IPS-18a (cell line): ENCODE results near the gene BICRAL.
"Not testable (repeated sequence)": the region's sequence is repeated elsewhere in the genome, so short reads cannot be mapped to it uniquely, and the experiment has no call there.

Source experiments
- H3K27ac ChIP-seq: one replicate; pipeline ENCODE4 v1.5.1; 2013; ENCODE audit warnings: low read length
- H3K27me3 ChIP-seq: one replicate; pipeline ENCODE4 v1.6.1; 2013; ENCODE audit warnings: mild to moderate bottlenecking, low read length; ENCODE audit not compliant: control insufficient read depth, insufficient read depth
- H3K36me3 ChIP-seq: one replicate; pipeline ENCODE4 v1.6.1; 2013; ENCODE audit warnings: low read depth, low read length; ENCODE audit not compliant: control insufficient read depth
- H3K4me1 ChIP-seq: one replicate; pipeline ENCODE4 v1.6.1; 2013; ENCODE audit warnings: low read depth, low read length; ENCODE audit not compliant: control insufficient read depth
- H3K4me3 ChIP-seq: one replicate; pipeline ENCODE4 v1.5.1; 2013; ENCODE audit warnings: low read length
- H3K9ac ChIP-seq: one replicate; pipeline ENCODE4 v1.6.1; 2013; ENCODE audit warnings: mild to moderate bottlenecking, low read length, moderate library complexity
- H3K9me3 ChIP-seq: one replicate; pipeline ENCODE4 v1.6.1; 2013; ENCODE audit warnings: low read depth, low read length; ENCODE audit not compliant: control insufficient read depth

BICRAL gene

DNA sequence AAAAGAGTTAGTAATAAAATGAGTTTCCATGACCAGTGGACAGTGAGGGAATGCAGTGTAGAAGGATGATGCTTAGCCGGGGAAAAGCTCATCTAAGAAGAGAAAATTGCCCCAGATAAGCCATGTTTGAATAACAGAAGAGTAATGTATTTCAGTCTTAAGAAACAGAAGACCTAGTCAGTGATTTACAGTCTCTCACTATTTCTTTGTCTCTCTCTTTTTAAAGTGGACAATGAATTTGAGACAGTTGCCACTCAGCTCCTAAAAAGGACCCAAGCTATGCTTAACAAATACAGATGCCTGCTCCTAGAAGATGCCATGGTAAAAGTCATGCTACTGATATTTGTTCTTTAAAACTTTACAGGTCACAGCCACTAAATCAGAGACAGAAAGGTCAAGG, 78.2 kb downstream of the BICRAL start:
- no peaks in the 10 kb centered on the region for H3K9me3 ChIP-seq
- no peak overlapping the region for H3K4me3 ChIP-seq
- H3K4me1 ChIP-seq, result no peaks in the 10 kb centered on the region
- H3K27ac ChIP-seq, result no peak overlapping the region
- peaks cover 46% of the 10 kb centered on the region for H3K36me3 ChIP-seq
- H3K27me3 ChIP-seq, result no peaks in the 10 kb centered on the region
- H3K9ac ChIP-seq, result no peak overlapping the region

DNA sequence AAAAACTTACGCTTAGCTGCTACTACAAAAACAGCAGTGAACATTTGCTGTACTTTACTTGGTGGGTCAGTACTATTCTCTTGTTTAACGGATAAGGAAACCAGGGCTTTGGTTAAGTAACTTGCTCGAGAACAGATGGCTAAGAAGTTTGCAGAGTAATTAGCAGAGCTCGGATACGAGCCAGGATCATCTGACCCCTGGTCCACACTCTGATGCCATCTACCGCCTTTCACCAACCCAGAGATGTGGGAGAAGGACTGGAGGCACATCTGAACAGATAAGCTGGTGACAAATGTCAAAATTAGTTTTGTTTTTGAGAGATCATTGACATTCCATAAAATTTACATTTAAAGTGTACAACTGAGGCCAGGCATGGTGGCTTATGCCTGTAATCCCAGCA, 78.6 kb downstream of the BICRAL start:
- H3K27ac ChIP-seq, result no peak overlapping the region
- H3K9me3 ChIP-seq, result no peaks in the 10 kb centered on the region
- H3K4me1 ChIP-seq, result no peaks in the 10 kb centered on the region
- no peak overlapping the region for H3K4me3 ChIP-seq
- H3K36me3 ChIP-seq, result peaks cover 45% of the 10 kb centered on the region
- no peaks in the 10 kb centered on the region for H3K27me3 ChIP-seq
- H3K9ac ChIP-seq, result no peak overlapping the region

DNA sequence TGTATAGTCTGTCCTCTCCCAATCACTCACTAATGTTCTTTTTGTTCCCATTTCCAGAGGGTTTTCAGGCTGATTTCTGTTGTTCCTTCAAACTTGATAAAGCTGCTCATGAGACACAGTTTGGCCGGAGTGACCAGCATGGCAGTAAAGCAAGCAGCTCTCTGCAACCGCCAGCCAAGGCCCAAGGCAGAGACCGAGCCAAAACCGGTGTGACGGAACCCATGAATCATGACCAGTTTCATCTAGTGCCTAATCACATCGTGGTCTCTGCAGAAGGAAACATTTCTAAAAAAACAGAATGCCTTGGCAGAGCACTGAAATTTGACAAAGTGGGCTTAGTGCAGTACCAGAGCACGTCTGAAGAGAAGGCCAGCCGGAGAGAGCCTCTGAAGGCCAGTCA, 82.8 kb downstream of the BICRAL start:
- Histone ChIP-seq H3K9me3 (no peaks in the 10 kb centered on the region), H3K27me3 (no peaks in the 10 kb centered on the region), H3K9ac (no peak overlapping the region), H3K27ac (no peak overlapping the region), H3K36me3 (peaks cover 32% of the 10 kb centered on the region), H3K4me1 (no peaks in the 10 kb centered on the region), H3K4me3 (no peak overlapping the region)

DNA sequence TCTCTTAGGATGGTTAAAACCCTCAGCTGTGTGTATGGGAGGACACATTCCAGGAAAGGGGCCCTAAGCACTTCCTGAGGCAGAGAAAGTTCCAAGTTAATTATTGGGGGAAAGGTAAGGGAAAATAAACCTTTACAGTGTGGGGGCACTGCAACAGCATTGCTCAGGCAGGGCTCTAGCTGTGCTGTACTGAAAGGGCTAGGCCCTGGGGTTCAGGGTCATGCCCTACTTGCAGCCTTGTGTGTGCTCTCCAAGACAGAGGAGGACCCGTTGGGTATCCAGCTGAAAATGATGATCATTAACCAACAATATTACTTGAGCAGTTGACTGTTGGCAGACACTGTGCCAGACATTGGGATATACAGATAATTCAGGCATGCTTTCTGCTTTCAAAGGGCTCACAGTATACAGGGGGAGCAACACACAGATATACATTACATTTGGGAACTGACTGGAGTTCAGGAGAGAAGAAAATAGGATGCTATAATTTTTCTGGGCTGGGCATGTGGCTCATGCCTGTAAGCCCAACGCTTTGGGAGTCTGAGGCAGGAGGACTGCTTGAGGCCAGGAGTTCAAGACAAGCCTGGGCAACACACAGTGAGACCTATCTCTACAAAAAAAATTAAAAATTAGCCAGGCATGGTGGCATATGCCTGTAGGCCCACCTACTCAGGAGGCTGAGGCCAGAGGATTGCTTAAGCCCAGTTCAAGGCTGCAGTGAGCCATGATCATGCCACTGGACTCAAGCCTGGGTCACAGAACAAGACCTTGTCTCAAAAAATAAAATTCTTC, 88.5 kb downstream of the BICRAL start:
- Histone ChIP-seq H3K27ac (no peak overlapping the region), H3K27me3 (no peaks in the 10 kb centered on the region), H3K9me3 (no peaks in the 10 kb centered on the region), H3K4me1 (no peaks in the 10 kb centered on the region), H3K4me3 (no peak overlapping the region), H3K36me3 (peaks cover 3% of the 10 kb centered on the region), H3K9ac (no peak overlapping the region)

DNA sequence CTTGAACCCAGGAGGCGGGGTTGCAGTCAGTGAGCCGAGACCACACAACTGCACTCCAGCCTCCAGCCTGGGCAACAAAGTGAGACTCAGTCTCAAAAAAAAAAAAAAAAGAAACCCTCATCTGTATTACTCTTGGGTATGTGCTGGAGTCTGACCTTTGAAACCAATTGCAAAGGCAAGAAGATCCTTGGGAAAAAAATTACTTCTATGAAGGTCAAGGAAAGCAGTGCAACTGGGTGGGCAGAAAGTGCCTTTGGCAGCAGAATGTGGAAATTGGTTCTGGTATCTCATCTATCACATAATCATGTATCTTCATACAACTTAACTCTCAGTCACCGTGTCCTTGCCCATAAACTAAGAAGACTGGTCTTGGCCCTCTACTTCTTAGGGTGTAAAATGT, 89.9 kb downstream of the BICRAL start:
- Histone ChIP-seq H3K27ac (no peak overlapping the region), H3K27me3 (no peaks in the 10 kb centered on the region), H3K36me3 (peaks cover 1% of the 10 kb centered on the region), H3K4me1 (no peaks in the 10 kb centered on the region), H3K9ac (no peak overlapping the region), H3K9me3 (no peaks in the 10 kb centered on the region), H3K4me3 (no peak overlapping the region)

DNA sequence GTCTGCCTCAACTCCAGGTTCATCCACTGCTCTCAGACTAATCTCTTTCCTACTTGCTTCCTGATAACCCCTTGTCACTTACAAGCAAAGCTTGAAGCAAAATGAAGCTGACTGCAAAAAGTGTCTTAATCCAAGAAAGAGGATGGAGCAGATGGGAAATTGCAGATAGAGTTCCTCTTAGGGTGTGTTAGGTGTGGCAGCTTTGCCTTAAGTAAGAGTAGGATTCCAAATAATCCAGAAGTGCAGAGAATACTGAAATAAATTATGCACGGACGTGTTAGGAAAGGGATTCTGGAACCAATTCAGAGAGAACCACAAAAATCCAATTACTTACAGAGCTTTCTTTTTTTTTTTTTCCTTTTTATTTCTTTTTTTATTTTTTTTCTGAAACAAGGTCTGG, 91.5 kb downstream of the BICRAL start:
- H3K9ac ChIP-seq, result no peak overlapping the region
- H3K27ac ChIP-seq, result no peak overlapping the region
- H3K36me3 ChIP-seq, result no peaks in the 10 kb centered on the region
- H3K4me1 ChIP-seq, result no peaks in the 10 kb centered on the region
- no peaks in the 10 kb centered on the region for H3K9me3 ChIP-seq
- no peak overlapping the region for H3K4me3 ChIP-seq
- no peaks in the 10 kb centered on the region for H3K27me3 ChIP-seq

DNA sequence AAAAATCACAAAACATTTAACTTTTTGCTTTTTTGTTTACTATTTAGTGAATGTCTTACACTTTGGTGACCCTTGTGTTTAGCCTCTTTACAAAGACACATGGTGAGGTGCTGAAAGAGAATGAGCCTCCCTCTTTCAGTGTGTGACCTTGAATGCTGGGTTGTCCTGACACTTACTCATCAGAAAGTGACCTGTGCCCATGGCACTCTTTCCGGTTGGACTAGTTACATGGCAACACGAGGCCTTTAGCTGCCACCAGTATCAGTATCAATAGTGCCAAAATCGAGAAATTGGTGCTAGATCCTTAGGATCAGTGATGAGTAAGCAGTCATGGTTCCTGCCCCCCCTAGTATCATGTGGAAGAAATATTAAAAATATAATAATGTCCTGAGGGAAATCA, 95.8 kb downstream of the BICRAL start:
- no peaks in the 10 kb centered on the region for H3K4me1 ChIP-seq
- no peaks in the 10 kb centered on the region for H3K9me3 ChIP-seq
- no peaks in the 10 kb centered on the region for H3K36me3 ChIP-seq
- no peak overlapping the region for H3K27ac ChIP-seq
- no peaks in the 10 kb centered on the region for H3K27me3 ChIP-seq
- no peak overlapping the region for H3K9ac ChIP-seq
- H3K4me3 ChIP-seq, result no peak overlapping the region

DNA sequence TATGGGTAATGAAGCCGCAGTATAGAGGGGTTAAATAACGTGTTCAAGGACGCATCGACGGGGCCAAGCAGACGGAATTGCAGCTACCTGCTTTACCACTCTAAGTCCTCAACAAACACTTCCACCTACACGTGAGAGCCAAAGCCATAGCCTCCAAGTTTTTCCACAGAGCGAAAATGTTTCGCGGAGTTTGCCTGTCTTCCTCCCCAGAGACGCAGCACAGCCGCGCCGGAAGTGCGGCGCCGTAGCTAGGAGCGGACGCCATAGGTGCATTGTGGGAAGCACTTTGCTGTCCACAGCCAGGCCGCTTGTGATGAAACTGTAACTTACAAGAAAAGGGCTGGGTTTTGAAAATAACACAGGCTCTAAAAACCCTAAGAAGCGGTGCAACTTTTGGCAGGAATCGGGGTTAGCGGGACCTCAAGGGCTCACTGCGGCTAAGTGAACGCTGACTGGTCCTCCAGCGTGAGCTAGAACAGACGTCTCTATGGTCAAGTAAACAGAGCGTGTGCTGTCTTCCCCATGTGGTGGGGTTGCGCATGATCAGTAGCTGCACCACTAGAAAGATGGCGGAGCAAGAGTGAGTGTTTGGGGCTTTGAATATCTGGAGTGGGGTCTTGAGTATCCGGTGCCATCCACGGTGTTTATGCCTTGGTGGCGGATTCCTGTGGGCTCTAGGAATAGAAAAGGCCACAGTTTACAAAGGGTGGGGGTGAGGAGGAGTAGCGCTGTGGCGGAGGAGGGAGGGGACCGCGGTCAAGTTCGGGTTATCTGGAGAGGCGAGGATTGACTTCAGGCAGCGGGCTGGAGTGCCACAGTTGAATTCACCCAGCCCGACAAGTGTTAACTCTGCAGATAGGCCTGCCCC, 97.8 kb downstream of the BICRAL start, which contains the start of gene RPL7L1:
Gene RPL7L1, plus strand, starts transcription at position 245 of the 868 bp plus-strand sequence. Its CDS starts 295 bp downstream, at position 540.
- no peaks in the 10 kb centered on the region for H3K4me1 ChIP-seq

DNA sequence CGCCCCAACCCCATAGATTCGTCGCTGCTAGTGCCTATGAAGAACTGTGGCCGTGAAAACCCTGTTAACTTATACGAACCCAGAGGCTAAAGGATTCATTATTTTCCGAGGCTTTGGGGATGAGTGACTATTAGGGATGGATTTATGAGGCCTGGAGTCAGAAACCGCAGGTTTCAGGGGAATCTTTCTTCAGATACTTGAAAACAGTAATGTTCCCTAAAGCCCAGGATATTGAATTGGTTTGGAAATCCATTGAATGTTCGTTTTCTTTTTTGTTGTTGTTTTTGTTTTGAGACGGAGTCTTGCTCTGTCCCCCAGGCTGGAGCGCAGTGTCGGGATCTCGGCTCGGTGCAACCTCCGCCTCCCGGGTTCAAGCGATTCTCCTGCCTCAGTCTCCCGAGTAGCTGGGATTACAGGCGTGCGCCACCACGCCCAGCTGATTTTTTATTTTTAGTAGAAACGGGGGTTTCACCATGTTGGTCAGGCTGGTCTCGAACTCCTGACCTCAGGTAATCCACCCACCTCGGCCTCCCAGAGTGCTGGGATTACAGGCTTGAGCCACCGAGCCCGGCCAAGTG, 98.5 kb downstream of the BICRAL start:
- peak overlapping the region; percentile 94 for H3K9ac ChIP-seq

More for the DNA sequence above, 97.8 kb downstream of the BICRAL start, which contains the start of gene RPL7L1:
- no peaks in the 10 kb centered on the region for H3K27me3 ChIP-seq
- no peaks in the 10 kb centered on the region for H3K9me3 ChIP-seq
- peak within 1 kb of the TSS; percentile 95 for H3K4me3 ChIP-seq
- H3K27ac ChIP-seq, result peak within 1 kb of the TSS; percentile 85
- peaks cover 19% of the 10 kb centered on the region for H3K36me3 ChIP-seq
- peak within 1 kb of the TSS; percentile 94 for H3K9ac ChIP-seq

DNA sequence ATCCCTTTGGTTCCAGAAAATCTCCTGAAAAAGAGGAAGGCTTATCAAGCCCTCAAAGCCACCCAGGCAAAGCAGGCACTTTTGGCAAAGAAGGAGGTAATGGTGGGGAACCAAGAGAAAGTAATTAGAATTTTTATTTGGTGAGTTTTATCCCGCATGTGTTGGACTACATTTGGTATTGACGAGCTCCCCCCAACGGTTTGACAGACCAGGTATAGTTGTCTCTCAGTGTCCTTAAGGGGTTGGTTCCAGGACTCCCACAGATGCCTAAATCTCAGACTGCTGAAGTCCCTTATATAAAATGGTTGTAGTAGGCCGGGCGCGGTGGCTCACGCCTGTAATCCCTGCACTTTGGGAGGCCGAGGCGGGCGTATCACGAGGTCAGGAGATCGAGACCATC, 99.0 kb downstream of the BICRAL start:
- not testable (repeated sequence) for H3K27ac ChIP-seq, H3K9me3 ChIP-seq, H3K4me1 ChIP-seq, H3K27me3 ChIP-seq
- peak overlapping the region; percentile 95 for H3K4me3 ChIP-seq
- peak overlapping the region; percentile 94 for H3K9ac ChIP-seq
- peaks cover 29% of the 10 kb centered on the region for H3K36me3 ChIP-seq

More for the DNA sequence above, 98.5 kb downstream of the BICRAL start:
- H3K27me3 ChIP-seq, H3K4me1 ChIP-seq, H3K9me3 ChIP-seq: not testable (repeated sequence)
- Histone ChIP-seq H3K27ac (peak overlapping the region; percentile 85), H3K36me3 (peaks cover 24% of the 10 kb centered on the region), H3K4me3 (peak overlapping the region; percentile 95)

DNA sequence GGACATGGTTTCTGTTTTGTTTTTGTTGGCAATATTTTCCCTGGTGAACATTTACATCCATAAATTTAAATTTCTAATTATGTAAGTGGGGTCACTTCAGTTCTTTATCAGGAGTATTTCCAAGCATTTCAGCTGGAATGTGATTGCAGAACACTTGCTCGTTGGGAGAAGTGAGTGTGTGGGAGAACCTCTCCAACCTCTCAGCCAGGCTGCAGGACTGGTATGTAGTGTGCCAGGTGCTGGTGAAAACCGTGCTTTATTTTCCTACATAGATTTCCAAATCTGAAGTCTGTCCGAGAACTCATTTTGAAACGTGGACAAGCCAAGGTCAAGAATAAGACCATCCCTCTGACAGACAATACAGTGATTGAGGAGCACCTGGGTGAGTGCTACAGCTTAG, 103.8 kb downstream of the BICRAL start:
- Histone ChIP-seq H3K36me3 (peaks cover 39% of the 10 kb centered on the region), H3K27ac (no peak overlapping the region), H3K9ac (no peak overlapping the region), H3K4me1 (no peaks in the 10 kb centered on the region), H3K27me3 (no peaks in the 10 kb centered on the region), H3K4me3 (no peak overlapping the region), H3K9me3 (no peaks in the 10 kb centered on the region)
